Measurements from ENCODE around the gene ZNF462.
A peak's percentile ranks its signal among the peaks of the same experiment; 100 is the strongest.
"Not testable (repeated sequence)": the region's sequence is repeated elsewhere in the genome, so short reads cannot be mapped to it uniquely, and the experiment has no call there.

Gene ZNF462

GRCh38 chr9:106969696-106970095, 106.7 kb downstream of the ZNF462 start:
- H3K27me3 ChIP-seq (ENCODE audit: insufficient read depth, low read length): no peaks in the 10 kb centered on the region
- peak overlapping the region; percentile 23; the same call in 1 of the 2 replicates for H3K9ac ChIP-seq (ENCODE audit: low read depth, low read length)
- peak overlapping the region; percentile 10; the same call in 1 of the 2 replicates for H3K4me3 ChIP-seq (ENCODE audit: low read length)
- peaks cover 41% of the 10 kb centered on the region for H3K4me1 ChIP-seq (ENCODE audit: insufficient read depth, low read length)
- H3K27ac ChIP-seq (ENCODE audit: low read length): no peak overlapping the region
- no peaks in the 10 kb centered on the region for H3K9me3 ChIP-seq (ENCODE audit: insufficient read depth, low read depth, low read length)
- H3K36me3 ChIP-seq (ENCODE audit: insufficient read depth, low read depth, low read length): peaks cover 73% of the 10 kb centered on the region

DNA sequence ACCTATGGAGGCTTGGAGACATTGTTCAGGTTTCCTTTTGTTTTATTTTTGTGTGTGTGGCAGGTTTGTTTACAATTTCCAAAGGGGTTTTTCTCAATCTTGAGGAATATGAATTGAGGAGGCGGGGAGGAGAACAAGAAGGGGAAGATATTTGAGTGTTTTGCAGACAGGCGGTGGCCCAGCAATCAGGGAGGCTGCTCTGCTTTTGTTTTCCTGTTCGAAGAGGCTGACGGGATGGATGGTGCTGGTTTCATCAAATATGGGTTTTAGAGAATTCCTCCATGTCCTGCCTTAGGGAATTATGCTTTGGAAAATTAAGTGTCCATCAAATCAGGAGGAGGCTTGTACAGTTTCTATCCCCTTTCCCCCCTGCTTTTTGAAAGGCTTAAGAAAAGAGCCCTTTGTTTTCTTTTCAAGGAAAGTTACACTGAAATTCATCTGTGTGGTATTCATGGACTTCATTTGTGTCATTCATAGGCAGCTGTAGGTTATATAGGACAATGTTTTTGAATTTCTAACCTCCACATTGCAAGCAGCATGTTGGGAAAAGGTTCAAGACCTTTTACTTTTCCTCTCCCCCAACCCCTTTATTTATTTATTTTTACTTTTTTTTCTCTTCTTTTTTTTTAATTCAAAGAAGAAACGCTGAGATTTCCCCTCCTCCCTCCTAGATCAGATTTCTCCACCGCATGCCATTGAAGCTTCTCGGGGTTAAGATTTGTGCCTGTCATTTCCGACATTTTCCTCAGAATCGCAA, 107.4 kb downstream of the ZNF462 start:
- Histone ChIP-seq H3K4me1 (ENCODE audit: insufficient read depth, low read length) (peaks cover 41% of the 10 kb centered on the region), H3K27ac (ENCODE audit: low read length) (no peak overlapping the region), H3K9me3 (ENCODE audit: insufficient read depth, low read depth, low read length) (no peaks in the 10 kb centered on the region), H3K36me3 (ENCODE audit: insufficient read depth, low read depth, low read length) (peaks cover 73% of the 10 kb centered on the region), H3K4me3 (ENCODE audit: low read length) (peak overlapping the region; percentile 10; the same call in 1 of the 2 replicates), H3K9ac (ENCODE audit: low read depth, low read length) (peak overlapping the region; percentile 47; the same call in 1 of the 2 replicates), H3K27me3 (ENCODE audit: insufficient read depth, low read length) (no peaks in the 10 kb centered on the region)

- H3K9me3 ChIP-seq (ENCODE audit: insufficient read depth, low read depth, low read length): no peaks in the 10 kb centered on the region
- no peaks in the 10 kb centered on the region for H3K27me3 ChIP-seq (ENCODE audit: insufficient read depth, low read length)
- peak overlapping the region; percentile 0; the same call in 1 of the 2 replicates for H3K4me3 ChIP-seq (ENCODE audit: low read length)
- peak overlapping the region; percentile 47; the same call in 1 of the 2 replicates for H3K9ac ChIP-seq (ENCODE audit: low read depth, low read length)
- peaks cover 41% of the 10 kb centered on the region for H3K4me1 ChIP-seq (ENCODE audit: insufficient read depth, low read length)
- H3K27ac ChIP-seq (ENCODE audit: low read length): no peak overlapping the region
- H3K36me3 ChIP-seq (ENCODE audit: insufficient read depth, low read depth, low read length): peaks cover 73% of the 10 kb centered on the region
Observed at GRCh38 chr9:106970976-106971457, 108.1 kb downstream of the ZNF462 start.

- Histone ChIP-seq H3K27me3 (ENCODE audit: insufficient read depth, low read length) (no peaks in the 10 kb centered on the region), H3K27ac (ENCODE audit: low read length) (no peak overlapping the region), H3K9me3 (ENCODE audit: insufficient read depth, low read depth, low read length) (no peaks in the 10 kb centered on the region), H3K4me1 (ENCODE audit: insufficient read depth, low read length) (peaks cover 39% of the 10 kb centered on the region), H3K36me3 (ENCODE audit: insufficient read depth, low read depth, low read length) (peaks cover 75% of the 10 kb centered on the region), H3K4me3 (ENCODE audit: low read length) (no peak overlapping the region), H3K9ac (ENCODE audit: low read depth, low read length) (peak overlapping the region; percentile 24; the same call in 1 of the 2 replicates)
Observed at GRCh38 chr9:106972082-106972481, 109.1 kb downstream of the ZNF462 start.

GRCh38 chr9:106974341-106974740, 111.4 kb downstream of the ZNF462 start:
- no peaks in the 10 kb centered on the region for H3K27me3 ChIP-seq (ENCODE audit: insufficient read depth, low read length)
- H3K27ac ChIP-seq (ENCODE audit: low read length): no peak overlapping the region
- H3K36me3 ChIP-seq (ENCODE audit: insufficient read depth, low read depth, low read length): peaks cover 83% of the 10 kb centered on the region
- H3K4me1 ChIP-seq (ENCODE audit: insufficient read depth, low read length): peaks cover 26% of the 10 kb centered on the region
- no peaks in the 10 kb centered on the region for H3K9me3 ChIP-seq (ENCODE audit: insufficient read depth, low read depth, low read length)
- H3K9ac ChIP-seq (ENCODE audit: low read depth, low read length): no peak overlapping the region
- H3K4me3 ChIP-seq (ENCODE audit: low read length): no peak overlapping the region

- H3K9ac ChIP-seq (ENCODE audit: low read depth, low read length): no peak overlapping the region
- peaks cover 99% of the 10 kb centered on the region for H3K36me3 ChIP-seq (ENCODE audit: insufficient read depth, low read depth, low read length)
- peaks cover 2% of the 10 kb centered on the region; the same call in 1 of the 2 replicates for H3K4me1 ChIP-seq (ENCODE audit: insufficient read depth, low read length)
- no peaks in the 10 kb centered on the region for H3K27me3 ChIP-seq (ENCODE audit: insufficient read depth, low read length)
- H3K9me3 ChIP-seq (ENCODE audit: insufficient read depth, low read depth, low read length): no peaks in the 10 kb centered on the region
- H3K27ac ChIP-seq (ENCODE audit: low read length): no peak overlapping the region
- no peak overlapping the region for H3K4me3 ChIP-seq (ENCODE audit: low read length)
Observed at GRCh38 chr9:106976772-106977171, 113.8 kb downstream of the ZNF462 start.

GRCh38 chr9:106980551-106981101, 117.7 kb downstream of the ZNF462 start:
- Histone ChIP-seq H3K27me3 (ENCODE audit: insufficient read depth, low read length) (no peaks in the 10 kb centered on the region), H3K36me3 (ENCODE audit: insufficient read depth, low read depth, low read length) (peaks cover 99% of the 10 kb centered on the region), H3K4me3 (ENCODE audit: low read length) (no peak overlapping the region), H3K27ac (ENCODE audit: low read length) (no peak overlapping the region), H3K4me1 (ENCODE audit: insufficient read depth, low read length) (no peaks in the 10 kb centered on the region), H3K9ac (ENCODE audit: low read depth, low read length) (no peak overlapping the region), H3K9me3 (ENCODE audit: insufficient read depth, low read depth, low read length) (no peaks in the 10 kb centered on the region)

GRCh38 chr9:106981396-106982287, 118.7 kb downstream of the ZNF462 start:
- Histone ChIP-seq H3K27me3 (ENCODE audit: insufficient read depth, low read length) (no peaks in the 10 kb centered on the region), H3K9me3 (ENCODE audit: insufficient read depth, low read depth, low read length) (no peaks in the 10 kb centered on the region), H3K27ac (ENCODE audit: low read length) (no peak overlapping the region), H3K4me3 (ENCODE audit: low read length) (no peak overlapping the region), H3K9ac (ENCODE audit: low read depth, low read length) (no peak overlapping the region), H3K36me3 (ENCODE audit: insufficient read depth, low read depth, low read length) (peaks cover 99% of the 10 kb centered on the region), H3K4me1 (ENCODE audit: insufficient read depth, low read length) (no peaks in the 10 kb centered on the region)

- Histone ChIP-seq H3K9me3 (ENCODE audit: insufficient read depth, low read depth, low read length) (no peaks in the 10 kb centered on the region), H3K4me1 (ENCODE audit: insufficient read depth, low read length) (no peaks in the 10 kb centered on the region), H3K4me3 (ENCODE audit: low read length) (no peak overlapping the region), H3K27ac (ENCODE audit: low read length) (no peak overlapping the region), H3K9ac (ENCODE audit: low read depth, low read length) (no peak overlapping the region), H3K36me3 (ENCODE audit: insufficient read depth, low read depth, low read length) (peaks cover 99% of the 10 kb centered on the region), H3K27me3 (ENCODE audit: insufficient read depth, low read length) (no peaks in the 10 kb centered on the region)
Observed at GRCh38 chr9:106982636-106983035, 119.7 kb downstream of the ZNF462 start.

- no peak overlapping the region for H3K9ac ChIP-seq (ENCODE audit: low read depth, low read length)
Observed at GRCh38 chr9:106983346-106983745, 120.4 kb downstream of the ZNF462 start.

DNA sequence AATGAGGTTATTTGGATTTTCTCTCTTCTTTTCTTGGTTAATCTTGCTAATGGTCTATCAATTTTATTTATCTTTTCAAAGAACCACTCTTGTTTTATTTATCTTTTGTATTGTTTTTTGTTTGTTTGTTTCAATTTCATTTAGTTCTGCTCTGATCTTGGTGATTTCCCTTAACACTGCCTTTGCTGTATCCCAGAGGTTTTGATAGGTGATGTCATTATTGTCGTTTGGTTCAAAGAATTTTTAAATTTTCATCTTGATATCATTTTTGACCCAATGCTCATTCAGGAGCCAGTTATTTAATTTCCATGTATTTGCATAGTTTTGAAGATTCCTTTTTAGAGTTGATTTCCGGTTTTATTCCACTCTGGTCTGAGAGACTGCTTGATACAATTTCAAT, 126.9 kb downstream of the ZNF462 start:
- H3K27me3 ChIP-seq (ENCODE audit: insufficient read depth, low read length); H3K9ac ChIP-seq (ENCODE audit: low read depth, low read length); H3K9me3 ChIP-seq (ENCODE audit: insufficient read depth, low read depth, low read length); H3K4me1 ChIP-seq (ENCODE audit: insufficient read depth, low read length); H3K27ac ChIP-seq (ENCODE audit: low read length); H3K4me3 ChIP-seq (ENCODE audit: low read length): not testable (repeated sequence)
- peaks cover 98% of the 10 kb centered on the region for H3K36me3 ChIP-seq (ENCODE audit: insufficient read depth, low read depth, low read length)

More at GRCh38 chr9:106983346-106983745, 120.4 kb downstream of the ZNF462 start:
- no peak overlapping the region for H3K4me3 ChIP-seq (ENCODE audit: low read length)
- H3K4me1 ChIP-seq (ENCODE audit: insufficient read depth, low read length): no peaks in the 10 kb centered on the region
- H3K27ac ChIP-seq (ENCODE audit: low read length): no peak overlapping the region
- no peaks in the 10 kb centered on the region for H3K9me3 ChIP-seq (ENCODE audit: insufficient read depth, low read depth, low read length)
- H3K36me3 ChIP-seq (ENCODE audit: insufficient read depth, low read depth, low read length): peaks cover 99% of the 10 kb centered on the region
- H3K27me3 ChIP-seq (ENCODE audit: insufficient read depth, low read length): no peaks in the 10 kb centered on the region

Measured in iPS-20b (cell line).